ENCODE data around the gene EME1.

DNA sequence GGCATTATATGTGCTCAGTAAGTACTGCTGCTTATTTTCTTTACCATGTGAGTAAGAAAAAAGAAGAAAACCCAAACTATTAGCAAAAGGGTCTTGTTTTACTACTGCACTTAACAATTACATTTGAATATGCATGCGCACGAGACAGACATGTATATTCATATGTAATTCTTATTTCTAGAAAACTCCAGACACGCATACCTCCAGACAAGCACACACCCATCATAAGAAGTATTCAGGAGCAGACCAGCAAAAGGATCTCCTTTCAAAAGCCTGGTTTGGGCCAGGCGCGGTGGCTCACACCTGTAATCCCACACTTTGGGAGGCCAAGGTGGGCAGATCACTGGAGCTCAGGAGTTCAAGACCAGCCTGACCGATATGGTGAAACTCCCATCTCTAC is 16.5 kb downstream of the EME1 start:
- TF ChIP-seq, protein P1, sequence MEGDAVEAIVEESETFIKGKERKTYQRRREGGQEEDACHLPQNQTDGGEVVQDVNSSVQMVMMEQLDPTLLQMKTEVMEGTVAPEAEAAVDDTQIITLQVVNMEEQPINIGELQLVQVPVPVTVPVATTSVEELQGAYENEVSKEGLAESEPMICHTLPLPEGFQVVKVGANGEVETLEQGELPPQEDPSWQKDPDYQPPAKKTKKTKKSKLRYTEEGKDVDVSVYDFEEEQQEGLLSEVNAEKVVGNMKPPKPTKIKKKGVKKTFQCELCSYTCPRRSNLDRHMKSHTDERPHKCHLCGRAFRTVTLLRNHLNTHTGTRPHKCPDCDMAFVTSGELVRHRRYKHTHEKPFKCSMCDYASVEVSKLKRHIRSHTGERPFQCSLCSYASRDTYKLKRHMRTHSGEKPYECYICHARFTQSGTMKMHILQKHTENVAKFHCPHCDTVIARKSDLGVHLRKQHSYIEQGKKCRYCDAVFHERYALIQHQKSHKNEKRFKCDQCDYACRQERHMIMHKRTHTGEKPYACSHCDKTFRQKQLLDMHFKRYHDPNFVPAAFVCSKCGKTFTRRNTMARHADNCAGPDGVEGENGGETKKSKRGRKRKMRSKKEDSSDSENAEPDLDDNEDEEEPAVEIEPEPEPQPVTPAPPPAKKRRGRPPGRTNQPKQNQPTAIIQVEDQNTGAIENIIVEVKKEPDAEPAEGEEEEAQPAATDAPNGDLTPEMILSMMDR (IDR thresholded peaks at IDR 0.05) = no peak
- TF ChIP-seq POLR2AphosphoS5 (IDR thresholded peaks at IDR 0.05) = no peak
